Measurements from ENCODE around the gene SDK1.

Gene SDK1

DNA sequence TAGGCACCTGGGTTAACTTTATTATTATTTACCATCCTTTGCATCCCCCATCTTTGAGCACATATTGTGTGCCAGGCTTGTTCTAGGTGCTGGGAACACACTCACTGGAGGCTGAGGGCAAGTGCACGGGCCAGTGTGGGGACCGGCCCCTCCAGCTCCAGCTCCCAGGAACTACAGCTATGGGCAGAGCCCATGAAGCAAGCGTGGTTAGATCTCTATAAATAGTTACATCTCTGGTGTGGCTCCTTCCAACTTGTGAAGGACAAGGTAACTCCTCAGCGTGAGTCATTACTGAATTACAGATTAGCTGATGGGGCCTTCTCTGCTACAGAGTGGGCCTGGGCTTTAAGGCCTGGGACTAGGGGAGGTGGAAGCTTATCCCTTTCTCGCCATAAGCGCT lies 583.5 kb downstream of the SDK1 start:
- no peak overlapping the region for H3K27ac ChIP-seq (ENCODE audit: low read depth, low read length)
- H3K4me3 ChIP-seq (ENCODE audit: low read depth in 1 of 5, low read length in 5 of 5), result no peak overlapping the region
- no peak overlapping the region for H3K9ac ChIP-seq (ENCODE audit: low read length in 5 of 5)
- peaks cover 0 to 3% (median 0%) of the 10 kb centered on the region in 5 donors for H3K4me1 ChIP-seq (ENCODE audit: control insufficient read depth in 5 of 5, insufficient read depth in 5 of 5, low read length in 5 of 5)
- no peaks in the 10 kb centered on the region for H3K36me3 ChIP-seq (ENCODE audit: control insufficient read depth in 5 of 5, insufficient read depth in 5 of 5, low read length in 5 of 5)
- H3K27me3 ChIP-seq (ENCODE audit: control insufficient read depth in 5 of 5, insufficient read depth in 4 of 5, low read length in 5 of 5), result peaks cover 0 to 3% (median 0%) of the 10 kb centered on the region in 5 donors
- H3K9me3 ChIP-seq (ENCODE audit: control insufficient read depth in 5 of 5, low read length in 5 of 5), result no peaks in the 10 kb centered on the region

DNA sequence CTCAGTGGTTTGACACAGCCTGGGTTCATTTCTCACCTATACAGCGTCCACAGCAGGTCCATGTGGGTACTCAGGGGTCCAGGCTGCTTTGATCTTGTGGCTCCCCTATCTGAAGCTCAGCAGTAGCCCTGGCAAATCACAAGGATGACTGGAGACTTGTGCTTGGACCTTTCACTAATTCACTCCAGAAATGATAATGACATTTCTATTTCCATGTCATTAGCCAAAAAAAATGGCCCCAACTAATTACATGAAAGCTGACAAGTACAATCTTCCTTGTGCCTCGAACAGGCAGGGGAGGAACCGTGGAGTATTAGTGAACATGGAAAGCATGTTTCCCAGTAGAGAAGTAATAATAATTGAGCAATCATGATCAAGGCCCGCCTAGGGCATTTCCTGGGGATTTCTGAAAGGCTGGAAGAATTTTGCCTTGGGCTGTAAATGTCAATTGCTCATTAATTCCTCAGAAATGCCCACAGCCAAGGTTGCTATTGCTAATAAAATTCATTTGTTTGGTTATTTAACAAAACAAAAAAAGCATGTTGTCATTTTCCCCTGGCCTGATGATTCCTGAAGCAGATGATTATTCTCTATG lies 586.1 kb downstream of the SDK1 start:
- peaks cover 0 to 3% (median 0%) of the 10 kb centered on the region in 5 donors for H3K27me3 ChIP-seq (ENCODE audit: control insufficient read depth in 5 of 5, insufficient read depth in 4 of 5, low read length in 5 of 5)
- H3K36me3 ChIP-seq (ENCODE audit: control insufficient read depth in 5 of 5, insufficient read depth in 5 of 5, low read length in 5 of 5), result no peaks in the 10 kb centered on the region
- H3K9ac ChIP-seq (ENCODE audit: low read length in 5 of 5), result no peak overlapping the region
- H3K4me3 ChIP-seq (ENCODE audit: low read depth in 1 of 5, low read length in 5 of 5), result no peak overlapping the region
- no peaks in the 10 kb centered on the region for H3K9me3 ChIP-seq (ENCODE audit: control insufficient read depth in 5 of 5, low read length in 5 of 5)
- H3K4me1 ChIP-seq (ENCODE audit: control insufficient read depth in 5 of 5, insufficient read depth in 5 of 5, low read length in 5 of 5), result peaks cover 0 to 4% (median 2%) of the 10 kb centered on the region in 5 donors
- peak overlapping the region; percentile 7 for H3K27ac ChIP-seq (ENCODE audit: low read depth, low read length)

DNA sequence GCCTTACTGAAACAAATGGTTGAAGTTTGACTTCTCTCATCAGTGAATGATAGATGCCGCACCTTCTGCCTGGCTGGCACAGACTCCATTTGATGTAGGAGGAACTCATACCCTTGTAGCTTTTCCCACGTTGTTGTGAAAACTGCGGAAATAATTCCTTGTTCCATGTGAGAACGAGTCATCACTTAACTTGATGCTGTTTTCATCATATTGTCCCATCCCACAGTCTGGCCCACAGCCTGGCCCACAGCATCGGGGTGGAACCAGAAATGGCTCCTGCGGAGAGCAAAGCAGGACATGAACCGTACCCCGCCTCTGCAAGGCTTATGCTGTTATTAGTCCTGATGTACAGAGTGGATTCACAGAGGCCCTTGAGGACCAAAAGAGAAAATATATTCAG lies 587.0 kb downstream of the SDK1 start:
- peak overlapping the region in 2 of 5 donors; percentile 10 to 42 for H3K9ac ChIP-seq (ENCODE audit: low read length in 5 of 5)
- peak overlapping the region; percentile 7 for H3K27ac ChIP-seq (ENCODE audit: low read depth, low read length)

DNA sequence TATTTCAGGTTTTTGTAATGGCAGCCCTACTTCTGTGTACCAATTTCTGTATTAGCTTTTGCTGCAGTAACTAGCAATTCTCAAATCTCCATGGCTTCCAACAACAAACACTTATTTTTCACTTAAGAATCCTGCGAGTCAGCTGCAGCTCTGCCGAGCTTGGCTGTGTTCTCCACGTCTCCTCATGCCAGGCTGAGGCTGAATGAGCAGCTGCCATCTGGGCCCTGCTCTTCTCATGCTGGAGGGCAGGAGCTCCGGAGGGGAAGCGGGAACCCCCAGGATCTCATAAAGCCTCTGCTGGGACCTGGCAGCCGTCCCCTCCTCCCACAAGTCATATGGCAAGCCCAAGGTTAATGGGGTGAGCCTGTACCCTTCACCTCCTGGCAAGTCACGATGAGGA lies 591.1 kb downstream of the SDK1 start:
- Histone ChIP-seq H3K27ac (ENCODE audit: low read depth, low read length) (no peak overlapping the region), H3K4me3 (ENCODE audit: low read depth in 1 of 5, low read length in 5 of 5) (no peak overlapping the region), H3K4me1 (ENCODE audit: control insufficient read depth in 5 of 5, insufficient read depth in 5 of 5, low read length in 5 of 5) (peaks cover 6 to 19% (median 7%) of the 10 kb centered on the region in 5 donors), H3K9me3 (ENCODE audit: control insufficient read depth in 5 of 5, low read length in 5 of 5) (no peaks in the 10 kb centered on the region), H3K9ac (ENCODE audit: low read length in 5 of 5) (no peak overlapping the region), H3K27me3 (ENCODE audit: control insufficient read depth in 5 of 5, insufficient read depth in 4 of 5, low read length in 5 of 5) (peaks cover 0 to 3% (median 0%) of the 10 kb centered on the region in 5 donors), H3K36me3 (ENCODE audit: control insufficient read depth in 5 of 5, insufficient read depth in 5 of 5, low read length in 5 of 5) (no peaks in the 10 kb centered on the region)

More for the DNA sequence above, 587.0 kb downstream of the SDK1 start:
- Histone ChIP-seq H3K36me3 (ENCODE audit: control insufficient read depth in 5 of 5, insufficient read depth in 5 of 5, low read length in 5 of 5) (no peaks in the 10 kb centered on the region), H3K9me3 (ENCODE audit: control insufficient read depth in 5 of 5, low read length in 5 of 5) (no peaks in the 10 kb centered on the region), H3K4me3 (ENCODE audit: low read depth in 1 of 5, low read length in 5 of 5) (no peak overlapping the region), H3K4me1 (ENCODE audit: control insufficient read depth in 5 of 5, insufficient read depth in 5 of 5, low read length in 5 of 5) (peaks cover 0 to 11% (median 2%) of the 10 kb centered on the region in 5 donors), H3K27me3 (ENCODE audit: control insufficient read depth in 5 of 5, insufficient read depth in 4 of 5, low read length in 5 of 5) (peaks cover 0 to 3% (median 0%) of the 10 kb centered on the region in 5 donors)

DNA sequence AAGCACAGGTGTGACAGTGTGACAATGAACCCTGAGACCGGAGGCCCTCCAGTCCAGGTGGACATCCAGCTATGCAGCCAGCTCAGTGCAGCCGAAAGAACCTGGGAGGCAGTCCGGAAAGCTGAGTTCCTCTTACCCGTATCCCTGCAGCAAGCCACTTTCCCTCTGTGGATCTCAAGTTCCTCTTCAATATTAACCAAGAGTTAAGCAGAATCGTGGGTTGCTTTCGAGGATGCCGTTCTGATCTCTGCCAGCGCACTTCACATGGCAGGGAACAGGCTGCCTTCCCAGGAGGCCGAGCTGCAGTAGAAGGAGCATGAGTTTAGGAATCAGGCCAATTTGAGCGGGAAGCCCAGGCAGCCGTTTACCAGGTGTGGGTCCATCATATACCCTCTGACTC lies 591.6 kb downstream of the SDK1 start:
- H3K27me3 ChIP-seq (ENCODE audit: control insufficient read depth in 5 of 5, insufficient read depth in 4 of 5, low read length in 5 of 5), result peaks cover 0 to 3% (median 0%) of the 10 kb centered on the region in 5 donors
- no peaks in the 10 kb centered on the region for H3K9me3 ChIP-seq (ENCODE audit: control insufficient read depth in 5 of 5, low read length in 5 of 5)
- peaks cover 6 to 19% (median 7%) of the 10 kb centered on the region in 5 donors for H3K4me1 ChIP-seq (ENCODE audit: control insufficient read depth in 5 of 5, insufficient read depth in 5 of 5, low read length in 5 of 5)
- H3K27ac ChIP-seq (ENCODE audit: low read depth, low read length), result no peak overlapping the region
- no peak overlapping the region for H3K4me3 ChIP-seq (ENCODE audit: low read depth in 1 of 5, low read length in 5 of 5)
- no peaks in the 10 kb centered on the region for H3K36me3 ChIP-seq (ENCODE audit: control insufficient read depth in 5 of 5, insufficient read depth in 5 of 5, low read length in 5 of 5)
- no peak overlapping the region for H3K9ac ChIP-seq (ENCODE audit: low read length in 5 of 5)

DNA sequence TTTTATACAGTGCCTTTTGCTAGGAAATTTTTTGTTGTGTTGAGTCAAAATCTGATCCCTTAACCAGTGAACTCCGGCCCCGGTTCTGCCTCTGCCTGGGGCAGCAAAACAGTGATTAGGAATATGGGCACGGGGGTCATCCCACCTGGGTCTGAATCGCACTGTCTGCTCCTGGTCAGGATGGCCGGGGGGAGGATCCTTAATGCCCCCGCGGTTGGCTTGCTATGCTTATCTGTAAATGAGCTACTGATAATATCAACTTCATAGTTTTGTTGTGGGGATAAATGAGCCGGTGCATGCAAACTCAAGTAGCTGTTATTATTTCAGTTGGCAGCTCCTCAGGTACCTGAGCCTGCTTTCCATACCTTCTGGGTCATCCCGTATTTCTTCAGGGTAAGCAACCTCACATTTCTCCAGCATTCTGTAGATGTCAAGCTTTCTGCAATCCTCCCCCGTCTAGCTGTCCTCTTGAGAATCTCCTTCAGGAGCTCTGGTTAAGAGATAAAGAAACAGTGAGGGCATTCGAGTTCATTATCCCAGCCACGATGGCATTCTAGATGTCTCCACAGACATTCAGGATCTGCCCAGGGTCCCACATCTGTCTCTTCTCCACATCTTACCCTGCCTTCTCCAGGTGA lies 592.2 kb downstream of the SDK1 start:
- Histone ChIP-seq H3K4me3 (ENCODE audit: low read depth in 1 of 5, low read length in 5 of 5) (no peak overlapping the region), H3K9me3 (ENCODE audit: control insufficient read depth in 5 of 5, low read length in 5 of 5) (no peaks in the 10 kb centered on the region), H3K4me1 (ENCODE audit: control insufficient read depth in 5 of 5, insufficient read depth in 5 of 5, low read length in 5 of 5) (peaks cover 3 to 19% (median 7%) of the 10 kb centered on the region in 5 donors), H3K36me3 (ENCODE audit: control insufficient read depth in 5 of 5, insufficient read depth in 5 of 5, low read length in 5 of 5) (no peaks in the 10 kb centered on the region), H3K9ac (ENCODE audit: low read length in 5 of 5) (no peak overlapping the region), H3K27me3 (ENCODE audit: control insufficient read depth in 5 of 5, insufficient read depth in 4 of 5, low read length in 5 of 5) (no peaks in the 10 kb centered on the region), H3K27ac (ENCODE audit: low read depth, low read length) (no peak overlapping the region)

DNA sequence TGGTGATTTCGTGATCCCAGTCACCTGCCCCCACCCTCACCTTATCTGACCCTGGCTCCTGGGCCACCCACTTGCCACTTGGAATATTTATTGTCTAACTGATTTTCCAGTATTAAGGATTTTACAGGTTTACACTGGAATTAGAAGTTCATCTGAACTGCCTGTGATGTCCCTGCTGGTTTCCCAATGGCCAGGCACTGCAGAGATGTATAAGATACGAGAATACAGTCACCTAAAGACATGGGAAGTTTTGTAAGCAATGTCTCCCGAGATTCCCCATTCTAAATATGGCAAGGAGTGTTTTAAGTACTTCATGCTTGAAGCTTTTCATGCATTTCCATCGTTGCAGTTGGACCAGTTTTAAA lies 592.7 kb downstream of the SDK1 start:
- Histone ChIP-seq H3K27ac (ENCODE audit: low read depth, low read length) (no peak overlapping the region), H3K4me1 (ENCODE audit: control insufficient read depth in 5 of 5, insufficient read depth in 5 of 5, low read length in 5 of 5) (peaks cover 3 to 19% (median 7%) of the 10 kb centered on the region in 5 donors), H3K36me3 (ENCODE audit: control insufficient read depth in 5 of 5, insufficient read depth in 5 of 5, low read length in 5 of 5) (no peaks in the 10 kb centered on the region), H3K4me3 (ENCODE audit: low read depth in 1 of 5, low read length in 5 of 5) (no peak overlapping the region), H3K27me3 (ENCODE audit: control insufficient read depth in 5 of 5, insufficient read depth in 4 of 5, low read length in 5 of 5) (no peaks in the 10 kb centered on the region), H3K9me3 (ENCODE audit: control insufficient read depth in 5 of 5, low read length in 5 of 5) (no peaks in the 10 kb centered on the region), H3K9ac (ENCODE audit: low read length in 5 of 5) (no peak overlapping the region)

DNA sequence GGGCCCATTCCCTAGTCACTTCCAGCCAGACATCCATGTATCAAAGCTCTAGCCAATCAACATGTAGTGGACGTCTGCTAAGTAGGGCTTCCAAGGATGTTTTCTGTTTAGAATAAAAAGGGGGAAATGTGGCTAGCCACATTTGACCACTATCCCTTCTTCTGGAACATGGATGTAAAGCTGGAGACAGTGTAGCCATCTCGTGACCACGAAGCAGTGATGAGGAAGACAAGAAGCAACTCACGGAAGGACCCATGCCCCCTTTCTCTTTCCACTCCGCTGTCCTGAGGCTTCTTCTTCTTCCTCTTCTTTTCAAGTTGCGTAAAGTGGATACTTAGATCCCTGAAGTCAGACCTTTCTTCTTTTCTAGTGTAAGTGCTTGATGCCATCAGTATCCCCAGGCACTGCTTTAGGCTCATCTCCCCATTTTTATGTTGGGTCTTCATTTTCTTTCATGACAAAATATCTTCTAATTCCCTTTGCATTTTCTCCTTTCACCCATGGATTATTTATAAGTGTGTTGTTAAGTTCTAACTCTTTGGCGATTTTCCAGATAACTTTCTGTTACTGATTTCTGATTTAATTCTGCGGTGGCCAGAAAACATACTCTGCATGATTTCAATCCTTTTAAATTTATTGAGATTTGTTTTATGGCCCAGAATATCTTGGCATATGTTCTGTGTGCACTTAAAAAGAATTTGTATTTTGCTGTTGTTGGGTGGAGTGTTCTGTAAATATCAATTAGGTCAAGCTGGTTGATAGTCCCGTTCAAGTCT lies 594.5 kb downstream of the SDK1 start:
- Histone ChIP-seq H3K9me3 (ENCODE audit: control insufficient read depth in 5 of 5, low read length in 5 of 5) (no peaks in the 10 kb centered on the region), H3K27me3 (ENCODE audit: control insufficient read depth in 5 of 5, insufficient read depth in 4 of 5, low read length in 5 of 5) (no peaks in the 10 kb centered on the region), H3K4me1 (ENCODE audit: control insufficient read depth in 5 of 5, insufficient read depth in 5 of 5, low read length in 5 of 5) (peaks cover 3 to 29% (median 7%) of the 10 kb centered on the region in 5 donors), H3K27ac (ENCODE audit: low read depth, low read length) (peak overlapping the region; percentile 7), H3K9ac (ENCODE audit: low read length in 5 of 5) (no peak overlapping the region), H3K4me3 (ENCODE audit: low read depth in 1 of 5, low read length in 5 of 5) (no peak overlapping the region), H3K36me3 (ENCODE audit: control insufficient read depth in 5 of 5, insufficient read depth in 5 of 5, low read length in 5 of 5) (no peaks in the 10 kb centered on the region)

DNA sequence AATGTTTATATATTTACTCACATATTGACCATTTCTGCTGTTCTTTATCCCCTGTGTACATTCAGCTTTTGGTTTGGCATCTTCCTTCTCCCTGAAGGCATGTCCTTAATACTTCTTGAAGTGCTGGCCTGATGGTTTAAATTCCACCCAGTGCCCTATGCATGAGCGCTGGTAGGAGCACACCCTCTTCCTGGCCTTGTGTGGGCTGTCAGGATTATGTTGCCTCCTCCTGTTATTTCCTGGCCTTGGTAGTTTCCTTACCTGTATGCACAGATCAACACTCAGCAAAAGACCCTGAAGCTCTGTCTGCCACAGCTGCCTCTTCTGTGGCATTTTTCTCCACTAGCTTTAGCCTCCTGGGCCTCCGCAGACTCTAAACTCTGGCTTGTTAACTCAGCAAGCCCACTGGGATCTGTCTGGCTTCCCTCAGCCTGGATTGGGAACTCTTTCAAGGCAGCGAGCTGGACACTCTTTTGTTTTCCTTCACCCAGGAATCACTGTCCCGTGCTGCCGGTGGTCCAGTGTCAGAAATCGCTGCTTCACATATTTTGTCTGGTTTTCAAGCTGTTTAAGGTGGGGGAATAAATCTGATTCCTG lies 595.2 kb downstream of the SDK1 start:
- Histone ChIP-seq H3K4me1 (ENCODE audit: control insufficient read depth in 5 of 5, insufficient read depth in 5 of 5, low read length in 5 of 5) (peaks cover 3 to 29% (median 7%) of the 10 kb centered on the region in 5 donors), H3K9me3 (ENCODE audit: control insufficient read depth in 5 of 5, low read length in 5 of 5) (no peaks in the 10 kb centered on the region), H3K36me3 (ENCODE audit: control insufficient read depth in 5 of 5, insufficient read depth in 5 of 5, low read length in 5 of 5) (no peaks in the 10 kb centered on the region), H3K9ac (ENCODE audit: low read length in 5 of 5) (no peak overlapping the region), H3K27ac (ENCODE audit: low read depth, low read length) (peak overlapping the region; percentile 7), H3K4me3 (ENCODE audit: low read depth in 1 of 5, low read length in 5 of 5) (no peak overlapping the region), H3K27me3 (ENCODE audit: control insufficient read depth in 5 of 5, insufficient read depth in 4 of 5, low read length in 5 of 5) (no peaks in the 10 kb centered on the region)

Data from subcutaneous abdominal adipose tissue (tissue), 5 donors.